ENCODE results near the gene CDYL.

CDYL gene

GRCh38 chr6:4889701-4890100, 113.5 kb downstream of the CDYL start:
- DNase-seq, result no peak

GRCh38 chr6:4890191-4890590, 114.0 kb downstream of the CDYL start:
- DNase-seq, result no peak

- no peak for DNase-seq
Measured at GRCh38 chr6:4890627-4891026, 114.4 kb downstream of the CDYL start.

GRCh38 chr6:4891141-4891540, 114.9 kb downstream of the CDYL start:
- no peak for DNase-seq

- no peak for DNase-seq
Measured at GRCh38 chr6:4892785-4893485, 116.7 kb downstream of the CDYL start.

GRCh38 chr6:4894049-4894448, 117.8 kb downstream of the CDYL start:
- DNase-seq, result no peak

- DNase-seq, result no peak
Measured at GRCh38 chr6:4895971-4896370, 119.8 kb downstream of the CDYL start.

GRCh38 chr6:4896401-4896800, 120.2 kb downstream of the CDYL start:
- DNase-seq, result no peak

GRCh38 chr6:4899249-4900034, 123.2 kb downstream of the CDYL start:
- no peak for DNase-seq

GRCh38 chr6:4901386-4902061, 125.3 kb downstream of the CDYL start:
- no peak for DNase-seq

GRCh38 chr6:4902363-4902762, 126.2 kb downstream of the CDYL start:
- no peak for DNase-seq

- no peak for DNase-seq
Measured at GRCh38 chr6:4903121-4903520, 126.9 kb downstream of the CDYL start.

GRCh38 chr6:4903751-4904370, 127.7 kb downstream of the CDYL start:
- no peak for DNase-seq

GRCh38 chr6:4904461-4905025, 128.3 kb downstream of the CDYL start:
- DNase-seq, result no peak

GRCh38 chr6:4905826-4906225, 129.6 kb downstream of the CDYL start:
- DNase-seq, result no peak

- no peak for DNase-seq
Measured at GRCh38 chr6:4906293-4907276, 130.4 kb downstream of the CDYL start.

GRCh38 chr6:4907602-4908001, 131.4 kb downstream of the CDYL start:
- no peak for DNase-seq

GRCh38 chr6:4908062-4908461, 131.9 kb downstream of the CDYL start:
- no peak for DNase-seq

- DNase-seq, result no peak
Measured at GRCh38 chr6:4909063-4909706, 133.0 kb downstream of the CDYL start.

GRCh38 chr6:4910037-4910760, 134.0 kb downstream of the CDYL start:
- no peak for DNase-seq

GRCh38 chr6:4912559-4912958, 136.4 kb downstream of the CDYL start:
- DNase-seq, result no peak

Measured in activated CD8-positive, alpha-beta memory T cell treated with anti-CD3 and anti-CD28 coated beads, Interleukin-2, amount 50 U/mL, for 48 hours (primary cell).